ENCODE measurements around the gene EFNA2.

The EFNA2 gene

DNA sequence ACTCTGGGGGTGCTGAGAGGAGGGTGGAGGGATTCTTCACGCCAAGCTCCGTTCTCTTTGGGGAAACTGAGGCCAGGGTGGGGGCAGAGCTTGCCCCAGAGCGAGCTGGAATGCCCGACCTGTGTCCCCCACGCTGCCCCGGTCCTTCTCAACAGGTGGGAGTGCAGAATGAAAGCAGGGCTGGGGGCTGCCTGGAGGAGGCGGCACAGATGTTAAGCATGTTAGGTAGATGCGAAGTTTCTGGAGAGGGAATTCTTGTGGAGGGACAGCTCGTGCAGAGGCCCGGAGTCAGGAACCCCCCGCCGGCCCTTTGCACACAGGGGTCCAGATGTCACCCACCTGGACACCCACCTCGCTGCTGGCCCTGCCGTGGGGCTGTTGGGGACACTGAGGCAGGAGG lies 9.0 kb downstream of the EFNA2 start:
- Histone ChIP-seq H3K9ac (ENCODE audit: low read length) (no peak overlapping the region), H3K4me3 (ENCODE audit: insufficient read depth, low read length, poor library complexity, severe bottlenecking) (no peak overlapping the region), H3K4me2 (ENCODE audit: low read depth, low read length, poor library complexity, severe bottlenecking) (no peak overlapping the region), H3F3A (ENCODE audit: insufficient read depth) (no peaks in the 10 kb centered on the region), H3K9me2 (replicated peaks; ENCODE audit: insufficient read depth, low read length) (no peaks in the 10 kb centered on the region), H3K79me2 (ENCODE audit: insufficient read depth, low read length) (no peaks in the 10 kb centered on the region), H2AFZ (ENCODE audit: low read depth, low read length, severe bottlenecking) (no peak overlapping the region), H3K27ac (ENCODE audit: low read depth, low read length) (no peak overlapping the region), H3K9me3 (ENCODE audit: insufficient read depth, low read length) (no peaks in the 10 kb centered on the region), H3K27me3 (ENCODE audit: low read length) (peaks cover 4% of the 10 kb centered on the region; the same call in 1 of the 2 replicates), H4K20me1 (ENCODE audit: low read depth, low read length) (no peaks in the 10 kb centered on the region), H3K36me3 (ENCODE audit: low read length) (no peaks in the 10 kb centered on the region)
- TF ChIP-seq, protein P1, sequence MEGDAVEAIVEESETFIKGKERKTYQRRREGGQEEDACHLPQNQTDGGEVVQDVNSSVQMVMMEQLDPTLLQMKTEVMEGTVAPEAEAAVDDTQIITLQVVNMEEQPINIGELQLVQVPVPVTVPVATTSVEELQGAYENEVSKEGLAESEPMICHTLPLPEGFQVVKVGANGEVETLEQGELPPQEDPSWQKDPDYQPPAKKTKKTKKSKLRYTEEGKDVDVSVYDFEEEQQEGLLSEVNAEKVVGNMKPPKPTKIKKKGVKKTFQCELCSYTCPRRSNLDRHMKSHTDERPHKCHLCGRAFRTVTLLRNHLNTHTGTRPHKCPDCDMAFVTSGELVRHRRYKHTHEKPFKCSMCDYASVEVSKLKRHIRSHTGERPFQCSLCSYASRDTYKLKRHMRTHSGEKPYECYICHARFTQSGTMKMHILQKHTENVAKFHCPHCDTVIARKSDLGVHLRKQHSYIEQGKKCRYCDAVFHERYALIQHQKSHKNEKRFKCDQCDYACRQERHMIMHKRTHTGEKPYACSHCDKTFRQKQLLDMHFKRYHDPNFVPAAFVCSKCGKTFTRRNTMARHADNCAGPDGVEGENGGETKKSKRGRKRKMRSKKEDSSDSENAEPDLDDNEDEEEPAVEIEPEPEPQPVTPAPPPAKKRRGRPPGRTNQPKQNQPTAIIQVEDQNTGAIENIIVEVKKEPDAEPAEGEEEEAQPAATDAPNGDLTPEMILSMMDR (IDR thresholded peaks at IDR 0.05; ENCODE audit: insufficient read depth, low read length, poor library complexity, severe bottlenecking), result no peak
- no peak for TF ChIP-seq EZH2phosphoT487 (conservative IDR thresholded peaks at IDR 0.05; ENCODE audit: low read length)

DNA sequence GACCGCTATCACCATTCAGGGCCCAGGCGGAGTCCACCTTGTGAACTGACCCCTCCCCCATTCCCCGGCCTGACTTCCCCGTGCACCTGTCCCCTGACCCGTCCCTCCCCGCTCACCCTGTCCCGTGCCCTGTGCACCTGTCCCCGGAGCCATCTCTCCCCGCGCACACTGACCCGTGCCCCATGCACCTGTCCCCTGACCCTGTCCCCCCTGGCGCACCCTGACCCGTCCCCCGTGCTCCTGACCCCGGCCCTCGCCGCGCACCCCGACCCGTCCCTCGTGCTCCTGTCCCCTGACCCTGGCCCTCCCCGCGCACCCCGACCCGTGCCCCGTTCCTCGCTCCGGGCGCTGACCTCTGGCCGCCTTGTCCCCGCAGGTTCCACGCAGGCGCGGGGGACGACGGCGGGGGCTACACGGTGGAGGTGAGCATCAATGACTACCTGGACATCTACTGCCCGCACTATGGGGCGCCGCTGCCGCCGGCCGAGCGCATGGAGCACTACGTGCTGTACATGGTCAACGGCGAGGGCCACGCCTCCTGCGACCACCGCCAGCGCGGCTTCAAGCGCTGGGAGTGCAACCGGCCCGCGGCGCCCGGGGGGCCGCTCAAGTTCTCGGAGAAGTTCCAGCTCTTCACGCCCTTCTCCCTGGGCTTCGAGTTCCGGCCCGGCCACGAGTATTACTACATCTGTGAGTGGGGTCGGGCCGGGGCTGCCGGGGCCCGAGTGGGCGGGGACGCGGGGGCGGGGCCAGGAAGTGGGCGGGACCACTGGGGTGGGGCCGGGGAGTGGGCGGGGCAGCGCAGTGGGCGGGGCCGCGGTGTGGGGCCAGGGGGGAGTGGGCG lies 9.7 kb downstream of the EFNA2 start:
- Histone ChIP-seq H3K9ac (ENCODE audit: low read length) (no peak overlapping the region), H3K9me3 (ENCODE audit: insufficient read depth, low read length) (no peaks in the 10 kb centered on the region), H2AFZ (ENCODE audit: low read depth, low read length, severe bottlenecking) (no peak overlapping the region), H3K27ac (ENCODE audit: low read depth, low read length) (no peak overlapping the region), H3K4me2 (ENCODE audit: low read depth, low read length, poor library complexity, severe bottlenecking) (no peak overlapping the region), H3K9me2 (replicated peaks; ENCODE audit: insufficient read depth, low read length) (no peaks in the 10 kb centered on the region), H3K36me3 (ENCODE audit: low read length) (no peaks in the 10 kb centered on the region), H3K79me2 (ENCODE audit: insufficient read depth, low read length) (no peaks in the 10 kb centered on the region), H3K27me3 (ENCODE audit: low read length) (peaks cover 4% of the 10 kb centered on the region; the same call in 1 of the 2 replicates), H3F3A (ENCODE audit: insufficient read depth) (no peaks in the 10 kb centered on the region), H3K4me3 (ENCODE audit: insufficient read depth, low read length, poor library complexity, severe bottlenecking) (no peak overlapping the region), H4K20me1 (ENCODE audit: low read depth, low read length) (no peaks in the 10 kb centered on the region)
- TF ChIP-seq, protein P1 (IDR thresholded peaks at IDR 0.05; ENCODE audit: insufficient read depth, low read length, poor library complexity, severe bottlenecking), result no peak
- no peak for TF ChIP-seq EZH2phosphoT487 (conservative IDR thresholded peaks at IDR 0.05; ENCODE audit: low read length)

DNA sequence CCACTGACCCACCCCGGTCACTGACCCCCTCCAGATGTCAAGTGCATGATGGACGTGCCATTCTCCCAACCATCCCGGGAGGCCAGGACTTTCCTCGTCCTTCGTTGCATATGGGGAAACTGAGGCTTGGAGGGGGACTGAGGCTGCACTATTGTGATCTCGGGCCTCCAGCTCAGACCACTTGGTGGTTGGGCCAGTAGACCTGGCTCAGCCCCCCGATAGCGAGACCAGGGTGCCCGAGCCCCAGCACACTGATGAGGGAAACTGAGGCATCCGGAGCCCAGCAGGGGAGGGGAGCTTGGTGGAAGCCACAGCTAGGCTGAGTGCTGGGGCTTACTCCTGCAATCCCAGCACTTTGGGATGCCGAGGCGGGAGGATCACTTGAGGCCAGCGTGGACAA lies 10.4 kb downstream of the EFNA2 start:
- H3K4me3 ChIP-seq (ENCODE audit: insufficient read depth, low read length, poor library complexity, severe bottlenecking), result no peak overlapping the region
- TF ChIP-seq EZH2phosphoT487 (conservative IDR thresholded peaks at IDR 0.05; ENCODE audit: low read length), result no peak
- TF ChIP-seq, protein P1 (IDR thresholded peaks at IDR 0.05; ENCODE audit: insufficient read depth, low read length, poor library complexity, severe bottlenecking), result no peak
- no peak overlapping the region for H3K27ac ChIP-seq (ENCODE audit: low read depth, low read length)

More for the DNA sequence above, 10.4 kb downstream of the EFNA2 start:
- Histone ChIP-seq H3K9me3 (ENCODE audit: insufficient read depth, low read length) (no peaks in the 10 kb centered on the region), H3K4me2 (ENCODE audit: low read depth, low read length, poor library complexity, severe bottlenecking) (no peak overlapping the region), H3K9ac (ENCODE audit: low read length) (no peak overlapping the region), H2AFZ (ENCODE audit: low read depth, low read length, severe bottlenecking) (no peak overlapping the region), H3K79me2 (ENCODE audit: insufficient read depth, low read length) (no peaks in the 10 kb centered on the region), H3F3A (ENCODE audit: insufficient read depth) (no peaks in the 10 kb centered on the region), H3K27me3 (ENCODE audit: low read length) (peaks cover 4% of the 10 kb centered on the region; the same call in 1 of the 2 replicates), H3K36me3 (ENCODE audit: low read length) (no peaks in the 10 kb centered on the region), H3K9me2 (replicated peaks; ENCODE audit: insufficient read depth, low read length) (no peaks in the 10 kb centered on the region), H4K20me1 (ENCODE audit: low read depth, low read length) (no peaks in the 10 kb centered on the region)

All from SU-DHL-6 (cell line).